Lower leg skin (tissue), 3 donors: ENCODE data around the gene DAAM1.

ENCODE experiments used
- CTCF ChIP-seq, 3 donors: fragments of 450-650 bp; IDR thresholded peaks; one replicate each; pipeline ENCODE4 v1.5.1; 2016; ENCODE audit warnings: antibody characterized with exemption in 3 of 3, mild to moderate bottlenecking in 3 of 3, moderate library complexity in 2 of 3
- POLR2A ChIP-seq, 2 donors: fragments of 450-650 bp; IDR thresholded peaks; one replicate each; pipeline ENCODE4 v1.6.1; 2016 to 2017; ENCODE audit warnings: antibody characterized with exemption in 2 of 2, mild to moderate bottlenecking in 1 of 2, moderate library complexity in 1 of 2

DNA sequence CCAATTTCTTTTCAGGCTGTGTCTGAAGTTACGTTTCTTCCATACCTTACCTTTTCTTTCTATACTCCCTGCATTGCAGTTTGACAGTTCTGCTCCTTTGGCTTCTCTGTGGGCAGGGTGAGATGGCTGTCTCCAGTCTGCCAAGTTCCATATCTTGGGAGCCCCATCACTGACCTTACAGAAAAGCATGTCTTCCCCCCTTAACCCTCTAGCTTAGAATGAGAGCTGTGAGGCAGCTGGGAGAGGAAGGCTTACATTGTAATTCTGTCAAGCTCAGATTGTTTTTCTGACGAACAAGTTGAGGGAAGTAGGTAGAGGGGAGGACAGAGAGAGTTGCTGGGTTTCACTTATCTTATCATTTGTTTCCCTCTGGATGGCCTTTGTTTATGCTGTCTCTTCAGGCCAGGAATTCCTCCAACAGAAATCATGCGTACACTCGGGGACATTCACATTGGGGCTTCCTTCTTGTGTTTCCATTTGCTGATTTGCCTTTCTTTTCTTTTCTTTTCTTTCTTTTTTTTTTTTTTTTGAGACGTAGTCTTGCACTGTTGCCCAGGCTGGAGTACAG, 9.3 kb downstream of the DAAM1 start:
- TF ChIP-seq CTCF (IDR thresholded peaks at IDR 0.05): no peak
- TF ChIP-seq POLR2A (IDR thresholded peaks at IDR 0.05): no peak
